ENCODE results near the gene LOXL3. TPM values are rescaled to one million over a fixed set of nuclear protein-coding genes. Genes with fewer than 3 reads are reported as not detected.
A peak's percentile ranks its signal among the peaks of the same experiment; 100 is the strongest.

Gene LOXL3
- total RNA-seq, 1 donor from 2014 or later: 112 TPM

- H3K36me3 Mint-ChIP-seq (ENCODE audit: low read depth): peaks cover 13% of the 10 kb centered on the region
- H3K27ac Mint-ChIP-seq (ENCODE audit: unreplicated experiment): no peak overlapping the region
- peak overlapping the region; percentile 72 for H3K4me3 Mint-ChIP-seq (ENCODE audit: unreplicated experiment)
- TF ChIP-seq, protein P1, sequence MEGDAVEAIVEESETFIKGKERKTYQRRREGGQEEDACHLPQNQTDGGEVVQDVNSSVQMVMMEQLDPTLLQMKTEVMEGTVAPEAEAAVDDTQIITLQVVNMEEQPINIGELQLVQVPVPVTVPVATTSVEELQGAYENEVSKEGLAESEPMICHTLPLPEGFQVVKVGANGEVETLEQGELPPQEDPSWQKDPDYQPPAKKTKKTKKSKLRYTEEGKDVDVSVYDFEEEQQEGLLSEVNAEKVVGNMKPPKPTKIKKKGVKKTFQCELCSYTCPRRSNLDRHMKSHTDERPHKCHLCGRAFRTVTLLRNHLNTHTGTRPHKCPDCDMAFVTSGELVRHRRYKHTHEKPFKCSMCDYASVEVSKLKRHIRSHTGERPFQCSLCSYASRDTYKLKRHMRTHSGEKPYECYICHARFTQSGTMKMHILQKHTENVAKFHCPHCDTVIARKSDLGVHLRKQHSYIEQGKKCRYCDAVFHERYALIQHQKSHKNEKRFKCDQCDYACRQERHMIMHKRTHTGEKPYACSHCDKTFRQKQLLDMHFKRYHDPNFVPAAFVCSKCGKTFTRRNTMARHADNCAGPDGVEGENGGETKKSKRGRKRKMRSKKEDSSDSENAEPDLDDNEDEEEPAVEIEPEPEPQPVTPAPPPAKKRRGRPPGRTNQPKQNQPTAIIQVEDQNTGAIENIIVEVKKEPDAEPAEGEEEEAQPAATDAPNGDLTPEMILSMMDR (IDR thresholded peaks at IDR 0.05): no peak
- peaks cover 25% of the 10 kb centered on the region for H3K27me3 Mint-ChIP-seq (ENCODE audit: low read depth)
- no peaks in the 10 kb centered on the region for H3K9me3 Mint-ChIP-seq (ENCODE audit: low read depth)
- DNase-seq (ENCODE audit: low spot score): no peak
- H3K4me1 Mint-ChIP-seq (ENCODE audit: low read depth): peaks cover 34% of the 10 kb centered on the region
Observed at GRCh38 chr2:74497777-74498499, 55.8 kb downstream of the LOXL3 start.

GRCh38 chr2:74496997-74497776 lies 56.6 kb downstream of the LOXL3 start:
- Mint-ChIP-seq H3K36me3 (ENCODE audit: low read depth) (peaks cover 20% of the 10 kb centered on the region), H3K4me3 (ENCODE audit: unreplicated experiment) (peak overlapping the region; percentile 72), H3K4me1 (ENCODE audit: low read depth) (peaks cover 27% of the 10 kb centered on the region), H3K27me3 (ENCODE audit: low read depth) (peaks cover 25% of the 10 kb centered on the region), H3K27ac (ENCODE audit: unreplicated experiment) (no peak overlapping the region), H3K9me3 (ENCODE audit: low read depth) (no peaks in the 10 kb centered on the region)
- DNase-seq (ENCODE audit: low spot score): no peak
- TF ChIP-seq, protein P1 (IDR thresholded peaks at IDR 0.05): no peak

- DNase-seq (ENCODE audit: low spot score): no peak
- Mint-ChIP-seq H3K4me1 (ENCODE audit: low read depth) (peaks cover 21% of the 10 kb centered on the region), H3K27me3 (ENCODE audit: low read depth) (peaks cover 24% of the 10 kb centered on the region), H3K9me3 (ENCODE audit: low read depth) (no peaks in the 10 kb centered on the region), H3K27ac (ENCODE audit: unreplicated experiment) (no peak overlapping the region), H3K36me3 (ENCODE audit: low read depth) (peaks cover 31% of the 10 kb centered on the region), H3K4me3 (ENCODE audit: unreplicated experiment) (no peak overlapping the region)
- TF ChIP-seq, protein P1 (IDR thresholded peaks at IDR 0.05): no peak
Observed at GRCh38 chr2:74495440-74495839, 58.3 kb downstream of the LOXL3 start.

DNA sequence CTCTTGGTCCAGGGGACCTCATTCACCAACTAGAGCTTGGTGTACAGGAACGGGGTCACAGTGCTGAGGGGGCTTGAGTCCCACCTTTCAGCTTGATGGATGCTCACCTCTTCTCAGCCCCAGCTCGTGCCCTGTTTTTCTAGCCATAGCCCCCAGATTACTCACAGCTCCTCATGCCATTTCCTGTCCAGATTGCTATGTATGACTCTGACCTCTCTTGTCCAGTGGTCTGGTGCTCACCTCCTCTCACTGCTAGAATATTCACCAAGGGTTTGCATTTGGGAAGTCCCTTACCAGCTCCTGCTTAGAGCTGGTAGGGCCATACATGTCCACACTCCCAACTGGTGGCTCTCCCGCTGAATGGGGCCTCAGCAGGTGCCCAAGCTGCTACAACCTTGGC lies 60.2 kb downstream of the LOXL3 start:
- DNase-seq (ENCODE audit: low spot score): no peak
- peaks cover 13% of the 10 kb centered on the region for H3K4me1 Mint-ChIP-seq (ENCODE audit: low read depth)
- peaks cover 37% of the 10 kb centered on the region for H3K36me3 Mint-ChIP-seq (ENCODE audit: low read depth)
- H3K4me3 Mint-ChIP-seq (ENCODE audit: unreplicated experiment): no peak overlapping the region
- TF ChIP-seq, protein P1 (IDR thresholded peaks at IDR 0.05): no peak
- H3K27me3 Mint-ChIP-seq (ENCODE audit: low read depth): peaks cover 14% of the 10 kb centered on the region
- no peaks in the 10 kb centered on the region for H3K9me3 Mint-ChIP-seq (ENCODE audit: low read depth)
- H3K27ac Mint-ChIP-seq (ENCODE audit: unreplicated experiment): no peak overlapping the region

GRCh38 chr2:74491648-74492544 lies 61.8 kb downstream of the LOXL3 start:
- peaks cover 38% of the 10 kb centered on the region for H3K36me3 Mint-ChIP-seq (ENCODE audit: low read depth)
- H3K27me3 Mint-ChIP-seq (ENCODE audit: low read depth): peaks cover 3% of the 10 kb centered on the region
- no peak overlapping the region for H3K4me3 Mint-ChIP-seq (ENCODE audit: unreplicated experiment)
- TF ChIP-seq, protein P1 (IDR thresholded peaks at IDR 0.05): no peak
- no peak overlapping the region for H3K27ac Mint-ChIP-seq (ENCODE audit: unreplicated experiment)
- no peaks in the 10 kb centered on the region for H3K9me3 Mint-ChIP-seq (ENCODE audit: low read depth)
- H3K4me1 Mint-ChIP-seq (ENCODE audit: low read depth): no peaks in the 10 kb centered on the region
- no peak for DNase-seq (ENCODE audit: low spot score)
